SK-N-SH (cell line): ENCODE results near the gene FAM241A. TPM values are rescaled to one million over a fixed set of nuclear protein-coding genes. Genes with fewer than 3 reads are reported as not detected.

Experiments used
- CTCF ChIA-PET: fragments of 300-600, 350-600 bp; formaldehyde crosslinking; extraction: SDS; loops from one replicate; lab custom pipeline; 2021; lab: Yijun Ruan, JAX
- POLR2A ChIA-PET: fragments of 350-600 bp; sonication (Branson Sonifier 250); formaldehyde crosslinking; extraction: SDS; loops from one replicate; lab custom pipeline; 2020; ENCODE audit warnings: antibody characterized with exemption, inconsistent platforms; lab: Yijun Ruan, JAX
- DNase-seq: peaks from one replicate; pipeline ENCODE4 v3.0.0; 2012
- H2AFZ ChIP-seq: fragments of 200-600 bp; sonication (generic); 2 replicates; pipeline ENCODE4 v1.8.1; 2016; ENCODE audit warnings: antibody characterized with exemption, mild to moderate bottlenecking, low read depth
- H3F3A ChIP-seq: fragments of 200-600 bp; sonication (generic); replicated peaks from 2 replicates; pipeline ENCODE3; 2016; ENCODE audit warnings: antibody characterized with exemption, mild to moderate bottlenecking; ENCODE audit not compliant: insufficient read depth
- H3K27ac ChIP-seq, 2 experiments: fragments of 200-500 bp in 1 of 2; fragments of 200-600 bp in 1 of 2; sonication (Bioruptor generic) in 1 of 2; sonication (generic), shearing (Covaris generic) in 1 of 2; 2 replicates each; pipeline versions ENCODE4 v1.5.1 to v1.6.1; 2014 to 2016; ENCODE audit warnings: low read depth in 2 of 2, inconsistent platforms in 1 of 2, low read length in 1 of 2, mild to moderate bottlenecking in 1 of 2, mixed read lengths in 1 of 2
- H3K27me3 ChIP-seq: fragments of 200-600 bp; sonication (generic), shearing (Covaris generic); 2 replicates; pipeline ENCODE4 v1.6.1; 2016; ENCODE audit warnings: mixed run types; ENCODE audit not compliant: insufficient read depth
- H3K36me3 ChIP-seq, 2 experiments: fragments of 200-500 bp in 1 of 2; fragments of 200-600 bp in 1 of 2; sonication (Bioruptor generic) in 1 of 2; sonication (generic) in 1 of 2; replicated peaks in 1 of 2; 2 replicates each; pipeline versions ENCODE3 to v1.5.1; 2014 to 2016; ENCODE audit warnings: low read length in 1 of 2, mild to moderate bottlenecking in 1 of 2; ENCODE audit not compliant: insufficient read depth in 2 of 2, control insufficient read depth in 1 of 2
- H3K4me1 ChIP-seq, 2 experiments: fragments of 200-500 bp in 1 of 2; fragments of 200-600 bp in 1 of 2; sonication (Bioruptor generic) in 1 of 2; sonication (generic), shearing (Covaris generic) in 1 of 2; 2 replicates each; pipeline versions ENCODE4 v1.5.1 to v1.6.1; 2014 to 2016; ENCODE audit warnings: low read depth in 1 of 2, low read length in 1 of 2, mixed run types in 1 of 2; ENCODE audit not compliant: insufficient read depth in 2 of 2, control insufficient read depth in 1 of 2
- H3K4me2 ChIP-seq: fragments of 200-600 bp; sonication (generic), shearing (Covaris generic); 2 replicates; pipeline ENCODE4 v1.6.1; 2017; ENCODE audit warnings: mixed run types
- H3K4me3 ChIP-seq, 2 experiments: fragments of 200-500 bp in 1 of 2; fragments of 200-600 bp in 1 of 2; sonication (Bioruptor generic) in 1 of 2; sonication (generic), shearing (Covaris generic) in 1 of 2; 2 replicates each; pipeline versions ENCODE4 v1.5.1 to v1.8.1; 2014 to 2016; ENCODE audit warnings: low read depth in 2 of 2, inconsistent platforms in 1 of 2, low read length in 1 of 2, mild to moderate bottlenecking in 1 of 2, mixed read lengths in 1 of 2, moderate library complexity in 1 of 2
- H3K79me2 ChIP-seq: fragments of 200-600 bp; sonication (generic); 2 replicates; pipeline ENCODE4 v1.8.1; 2017; ENCODE audit warnings: mild to moderate bottlenecking; ENCODE audit not compliant: insufficient read depth
- H3K9ac ChIP-seq: fragments of 200-600 bp; sonication (generic); 2 replicates; pipeline ENCODE4 v1.6.1; 2017; ENCODE audit warnings: mixed run types
- H3K9me2 ChIP-seq: fragments of 200-600 bp; sonication (generic); 2 replicates; pipeline ENCODE4 v1.6.1; 2017; ENCODE audit warnings: mixed run types
- H3K9me3 ChIP-seq: fragments of 200-600 bp; sonication (generic); 2 replicates; pipeline ENCODE4 v1.6.1; 2017; ENCODE audit warnings: mixed run types, mild to moderate bottlenecking, moderate library complexity
- H4K20me1 ChIP-seq: fragments of 200-600 bp; sonication (generic); 2 replicates; pipeline ENCODE4 v1.6.1; 2017; ENCODE audit warnings: mild to moderate bottlenecking, mixed run types; ENCODE audit not compliant: insufficient read depth
- EZH2phosphoT487 ChIP-seq: fragments of 200-600 bp; sonication (generic); IDR thresholded peaks from 2 replicates; pipeline ENCODE4 v1.6.1; 2017; ENCODE audit warnings: low read depth, mixed run types, mild to moderate bottlenecking, antibody characterized with exemption, moderate library complexity, borderline replicate concordance
- FOSL2 ChIP-seq: IDR thresholded peaks from 2 replicates; pipeline ENCODE4 v1.4.0; 2012; ENCODE audit warnings: low read depth, mild to moderate bottlenecking, moderate library complexity, borderline replicate concordance
- FOXM1 ChIP-seq: IDR thresholded peaks from 2 replicates; pipeline ENCODE4 v1.4.0; 2012; ENCODE audit warnings: low read depth, mild to moderate bottlenecking
- GABPA ChIP-seq: IDR thresholded peaks from 2 replicates; pipeline ENCODE4 v1.4.0; 2012; ENCODE audit warnings: low read depth, mild to moderate bottlenecking
- GATA2 ChIP-seq: sonication (generic); formaldehyde crosslinking; IDR thresholded peaks from 2 replicates; pipeline ENCODE4 v1.5.0; 2020; ENCODE audit warnings: mild to moderate bottlenecking, missing genetic modification reagents
- MEF2A ChIP-seq: IDR thresholded peaks from 2 replicates; pipeline ENCODE4 v1.4.0; 2012; ENCODE audit warnings: low read depth, borderline replicate concordance
- MXI1 ChIP-seq: IDR thresholded peaks from 2 replicates; pipeline ENCODE4 v1.6.1; 2012; ENCODE audit warnings: mild to moderate bottlenecking, low read depth, low read length, improper control_type of control experiment
- NRF1 ChIP-seq: IDR thresholded peaks from 2 replicates; pipeline ENCODE4 v1.6.1; 2012; ENCODE audit warnings: low read depth, mild to moderate bottlenecking, low read length
- POLR2AphosphoS5 ChIP-seq: IDR thresholded peaks from 2 replicates; pipeline ENCODE4 v1.6.1; 2012; ENCODE audit warnings: low read depth, low read length
- RFX5 ChIP-seq: IDR thresholded peaks from 2 replicates; pipeline ENCODE4 v1.6.1; 2012; ENCODE audit warnings: mild to moderate bottlenecking, improper control_type of control experiment, low read length
- SIN3A ChIP-seq: IDR thresholded peaks from 2 replicates; pipeline ENCODE4 v1.6.1; 2012; ENCODE audit warnings: low read depth, mild to moderate bottlenecking, low read length, moderate library complexity, borderline replicate concordance
- SMC3 ChIP-seq: IDR thresholded peaks from 2 replicates; pipeline ENCODE4 v1.6.1; 2012; ENCODE audit warnings: low read depth, low read length, improper control_type of control experiment
- TAF1 ChIP-seq: IDR thresholded peaks from 2 replicates; pipeline ENCODE4 v1.6.1; 2012; ENCODE audit warnings: low read depth, mild to moderate bottlenecking, low read length, moderate library complexity, borderline replicate concordance
- TCF12 ChIP-seq: IDR thresholded peaks from 2 replicates; pipeline ENCODE4 v1.4.0; 2012
- TEAD4 ChIP-seq: IDR thresholded peaks from 2 replicates; pipeline ENCODE4 v1.4.0; 2012; ENCODE audit warnings: mild to moderate bottlenecking, borderline replicate concordance; ENCODE audit not compliant: insufficient read depth
- WGBS: methylation state at CpG from one replicate; pipeline ENCODE4 v1.1.6; 2017; ENCODE audit warnings: low lambda C conversion rate; 5-methylcytosine and 5-hydroxymethylcytosine counted together
- polyA plus RNA-seq, 3 experiments: library from polyadenylated mRNA; depleted of rRNA; stranded (reverse); fragments of >200 nt; gene quantifications; 2 replicates each; pipeline ENCODE4 v1.2.3, GENCODE V29; 2012
- TF ChIP-seq, protein P1 (sequence below): IDR thresholded peaks from 2 replicates; pipeline ENCODE4 v1.4.0; 2012; ENCODE audit warnings: low read depth, borderline replicate concordance
- TF ChIP-seq, protein P2 (sequence below): IDR thresholded peaks from 2 replicates; pipeline ENCODE4 v1.4.0; 2012; ENCODE audit warnings: low read depth, borderline replicate concordance

FAM241A gene
- polyA plus RNA-seq, 1 of the 3 experiments (the other 2 are of a cell fraction) = 0.44 TPM

DNA sequence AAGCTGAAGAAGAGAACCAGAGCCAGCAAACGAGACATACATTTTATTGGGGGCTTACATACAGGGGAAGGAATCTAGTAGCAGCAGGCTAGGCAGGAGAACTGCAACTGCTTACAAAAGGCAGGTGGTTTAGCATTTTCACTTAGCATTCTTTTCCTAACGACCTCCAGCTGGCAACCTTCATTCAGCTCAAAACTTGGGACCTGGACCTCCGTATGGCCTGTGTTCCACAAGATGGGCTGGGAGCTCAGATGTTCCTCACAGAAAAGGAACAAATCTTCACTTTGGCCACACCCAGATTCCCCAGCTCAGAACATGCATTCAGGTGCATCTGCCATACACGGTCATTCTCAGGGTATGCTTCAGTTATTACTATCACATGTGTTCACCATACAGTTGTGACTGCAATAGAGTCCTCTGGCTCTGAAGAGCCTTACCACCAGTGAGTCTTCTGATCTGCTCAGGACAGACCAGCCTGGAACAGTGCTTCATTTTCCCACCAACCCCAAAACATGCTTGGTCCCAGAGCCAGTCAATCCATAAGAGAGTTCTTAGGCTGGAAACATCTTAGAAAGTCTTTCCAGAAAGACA, 56.8 kb downstream of the FAM241A start:
- POLR2A ChIA-PET = no interaction called here
- Histone ChIP-seq H3K4me2 (no peak overlapping the region), H3F3A (no peaks in the 10 kb centered on the region), H2AFZ (no peak overlapping the region), H3K79me2 (no peaks in the 10 kb centered on the region), H4K20me1 (no peaks in the 10 kb centered on the region), H3K9me3 (no peaks in the 10 kb centered on the region), H3K36me3 (no peaks in the 10 kb centered on the region), H3K9me2 (no peaks in the 10 kb centered on the region), H3K4me3 (no peak overlapping the region), H3K4me1 (no peaks in the 10 kb centered on the region), H3K27me3 (no peaks in the 10 kb centered on the region), H3K9ac (no peak overlapping the region), H3K27ac (no peak overlapping the region)
- CTCF ChIA-PET = no interaction called here
- WGBS = 77% methylated on average over 4 of the region's 4 CpGs
- DNase-seq = no peak
- TF ChIP-seq SMC3 (no peak), EZH2phosphoT487 (no peak), TAF1 (no peak), GATA2 (CRISPR knock-in tag) (no peak), RFX5 (no peak)
- TF ChIP-seq, protein P1, sequence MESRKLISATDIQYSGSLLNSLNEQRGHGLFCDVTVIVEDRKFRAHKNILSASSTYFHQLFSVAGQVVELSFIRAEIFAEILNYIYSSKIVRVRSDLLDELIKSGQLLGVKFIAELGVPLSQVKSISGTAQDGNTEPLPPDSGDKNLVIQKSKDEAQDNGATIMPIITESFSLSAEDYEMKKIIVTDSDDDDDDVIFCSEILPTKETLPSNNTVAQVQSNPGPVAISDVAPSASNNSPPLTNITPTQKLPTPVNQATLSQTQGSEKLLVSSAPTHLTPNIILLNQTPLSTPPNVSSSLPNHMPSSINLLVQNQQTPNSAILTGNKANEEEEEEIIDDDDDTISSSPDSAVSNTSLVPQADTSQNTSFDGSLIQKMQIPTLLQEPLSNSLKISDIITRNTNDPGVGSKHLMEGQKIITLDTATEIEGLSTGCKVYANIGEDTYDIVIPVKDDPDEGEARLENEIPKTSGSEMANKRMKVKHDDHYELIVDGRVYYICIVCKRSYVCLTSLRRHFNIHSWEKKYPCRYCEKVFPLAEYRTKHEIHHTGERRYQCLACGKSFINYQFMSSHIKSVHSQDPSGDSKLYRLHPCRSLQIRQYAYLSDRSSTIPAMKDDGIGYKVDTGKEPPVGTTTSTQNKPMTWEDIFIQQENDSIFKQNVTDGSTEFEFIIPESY = no peak

DNA sequence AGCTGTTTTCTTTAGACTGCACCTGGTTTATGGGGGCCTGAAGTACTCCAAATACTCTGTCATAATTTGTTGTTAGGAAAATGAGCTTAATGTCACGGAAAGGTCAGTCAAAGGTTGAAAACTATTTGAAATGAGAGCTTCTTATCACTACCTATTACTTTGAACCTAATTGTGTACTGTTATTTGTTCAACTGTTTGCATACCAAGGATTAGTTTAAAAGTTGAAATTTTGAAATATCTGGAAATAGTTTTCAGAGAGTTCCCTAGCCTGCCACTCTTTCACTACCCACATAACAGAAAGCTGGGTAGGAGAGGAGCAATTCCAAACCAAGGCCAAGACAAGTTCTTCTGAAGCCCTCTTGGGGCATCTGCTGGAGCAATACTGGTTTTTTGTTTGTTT, 58.3 kb downstream of the FAM241A start:
- ChIA-PET POLR2A (no interaction called here), CTCF (interaction anchor here (0.8 to 1.8 kb wide), 2 partner anchors 11 to 32 kb away, joined by 4 to 6 read pairs; no protein-coding TSS in a partner anchor)
- no peaks in the 10 kb centered on the region for H3K4me1 ChIP-seq
- H3K27me3 ChIP-seq = no peaks in the 10 kb centered on the region
- no peak overlapping the region for H2AFZ ChIP-seq
- H3K27ac ChIP-seq = no peak overlapping the region
- H3K36me3 ChIP-seq = no peaks in the 10 kb centered on the region
- TF ChIP-seq TEAD4 = no peak
- H4K20me1 ChIP-seq = no peaks in the 10 kb centered on the region
- H3K9ac ChIP-seq = no peak overlapping the region
- no peak for DNase-seq
- no peaks in the 10 kb centered on the region for H3K9me3 ChIP-seq
- no peaks in the 10 kb centered on the region for H3F3A ChIP-seq
- no peaks in the 10 kb centered on the region for H3K9me2 ChIP-seq
- no peak overlapping the region for H3K4me3 ChIP-seq
- WGBS = 91% methylated on average over 1 of the region's 1 CpG
- no peaks in the 10 kb centered on the region for H3K79me2 ChIP-seq
- H3K4me2 ChIP-seq = no peak overlapping the region

DNA sequence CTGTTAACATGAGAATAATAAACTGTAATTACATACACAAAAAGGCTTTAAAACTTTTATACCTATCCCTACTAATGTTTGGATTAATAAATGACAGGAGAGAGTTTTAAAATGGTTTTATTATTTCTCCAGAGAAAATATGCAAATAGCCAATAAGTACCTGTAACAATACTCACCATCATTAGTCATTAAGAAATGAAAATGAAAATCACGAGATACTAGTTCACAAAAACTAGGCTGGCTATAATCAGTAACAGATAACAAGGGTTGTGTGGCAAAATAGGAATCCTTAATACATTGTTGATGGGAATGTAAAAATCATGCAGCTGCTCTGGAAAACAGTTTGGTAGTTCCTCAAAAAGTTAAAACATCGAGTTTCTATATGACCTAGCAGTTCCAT, 61.2 kb downstream of the FAM241A start:
- 36% methylated on average over 2 of the region's 2 CpGs for WGBS
- Histone ChIP-seq H2AFZ (no peak overlapping the region), H3K9me2 (no peaks in the 10 kb centered on the region), H3K9ac (no peak overlapping the region), H3K27ac (no peak overlapping the region), H3K36me3 (no peaks in the 10 kb centered on the region), H3F3A (no peaks in the 10 kb centered on the region), H3K4me1 (no peaks in the 10 kb centered on the region), H3K9me3 (no peaks in the 10 kb centered on the region), H3K4me2 (no peak overlapping the region), H4K20me1 (no peaks in the 10 kb centered on the region), H3K27me3 (no peaks in the 10 kb centered on the region), H3K4me3 (no peak overlapping the region), H3K79me2 (no peaks in the 10 kb centered on the region)
- TF ChIP-seq SIN3A = no peak
- no peak for TF ChIP-seq TCF12
- TF ChIP-seq, protein P1 = no peak
- TF ChIP-seq MXI1 = no peak
- no peak for TF ChIP-seq FOSL2
- no peak for TF ChIP-seq NRF1
- no peak for TF ChIP-seq FOXM1
- TF ChIP-seq TAF1 = no peak
- no peak for TF ChIP-seq RFX5
- TF ChIP-seq GABPA = no peak
- no peak for TF ChIP-seq MEF2A
- TF ChIP-seq POLR2AphosphoS5 = no peak
- TF ChIP-seq, protein P2, sequence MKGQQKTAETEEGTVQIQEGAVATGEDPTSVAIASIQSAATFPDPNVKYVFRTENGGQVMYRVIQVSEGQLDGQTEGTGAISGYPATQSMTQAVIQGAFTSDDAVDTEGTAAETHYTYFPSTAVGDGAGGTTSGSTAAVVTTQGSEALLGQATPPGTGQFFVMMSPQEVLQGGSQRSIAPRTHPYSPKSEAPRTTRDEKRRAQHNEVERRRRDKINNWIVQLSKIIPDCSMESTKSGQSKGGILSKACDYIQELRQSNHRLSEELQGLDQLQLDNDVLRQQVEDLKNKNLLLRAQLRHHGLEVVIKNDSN = no peak
- TF ChIP-seq EZH2phosphoT487 = no peak
- no peak for TF ChIP-seq GATA2 (CRISPR knock-in tag)
- DNase-seq = no peak
- ChIA-PET POLR2A (no interaction called here), CTCF (no interaction called here)
